Hematopoietic multipotent progenitor cell treated with erythropoietin and hydrocortisone succinate and interleukin-3 and kit ligand, for 17 days (in vitro differentiated cells): ENCODE data around the gene EEIG2.
"Not testable (repeated sequence)": the region's sequence is repeated elsewhere in the genome, so short reads cannot be mapped to it uniquely, and the experiment has no call there.

ENCODE experiments used
- DNase-seq: peaks from one replicate; pipeline ENCODE4 v3.0.0-alpha.2; 2015; ENCODE audit warnings: low spot score

Gene EEIG2

DNA sequence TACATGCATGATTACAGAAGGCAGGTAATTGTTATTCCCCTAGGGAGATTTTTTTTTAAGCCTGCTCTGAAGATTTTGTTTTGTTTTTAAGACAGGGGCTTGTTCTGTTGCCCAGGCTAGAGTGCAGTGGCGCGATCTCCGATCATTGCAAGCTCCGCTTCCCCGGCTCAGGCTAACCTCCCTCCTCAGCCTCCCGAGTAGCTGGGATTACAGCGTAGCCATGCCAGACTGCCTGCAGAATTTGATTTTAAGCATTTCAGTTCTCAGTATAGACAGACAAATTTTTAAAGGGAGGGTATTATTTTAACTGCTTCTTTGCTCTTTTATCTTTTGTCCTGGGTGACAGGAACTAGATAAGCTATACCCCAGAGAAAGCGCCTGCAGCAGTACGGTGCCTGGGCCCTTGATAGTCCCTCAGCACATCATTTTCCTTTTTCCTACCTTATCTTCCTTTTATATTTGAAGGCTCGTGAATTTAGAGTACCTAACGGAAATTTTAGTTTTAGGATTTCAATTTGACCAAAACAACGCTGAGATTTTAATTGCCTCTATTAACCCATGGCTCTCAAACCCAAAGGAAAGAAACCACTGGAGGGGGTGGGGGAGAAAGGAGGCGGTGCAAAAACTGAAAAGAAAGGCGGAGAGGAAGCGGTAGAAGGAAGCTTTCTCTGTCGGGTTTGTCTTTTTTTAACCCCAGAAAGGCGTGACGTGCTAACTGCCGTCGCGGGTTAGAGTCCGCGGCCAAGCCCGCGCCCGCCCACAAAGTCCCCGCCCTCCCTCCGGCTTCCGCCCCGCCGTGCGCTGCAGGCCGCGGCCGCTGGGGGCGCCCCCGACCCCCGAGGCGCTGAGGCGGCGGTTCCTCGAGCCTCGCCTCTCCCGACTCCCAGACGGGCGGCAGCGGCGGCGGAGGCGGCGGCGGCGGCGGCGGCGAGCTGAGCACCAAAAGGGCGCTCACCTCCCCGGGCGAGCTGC lies at the start of gene EEIG2:
TSS of gene EEIG2 (plus strand) at position 886 of the 972 bp plus-strand sequence. CDS start 329 bp downstream, outside the sequence.
- DNase-seq = peak; percentile 84

DNA sequence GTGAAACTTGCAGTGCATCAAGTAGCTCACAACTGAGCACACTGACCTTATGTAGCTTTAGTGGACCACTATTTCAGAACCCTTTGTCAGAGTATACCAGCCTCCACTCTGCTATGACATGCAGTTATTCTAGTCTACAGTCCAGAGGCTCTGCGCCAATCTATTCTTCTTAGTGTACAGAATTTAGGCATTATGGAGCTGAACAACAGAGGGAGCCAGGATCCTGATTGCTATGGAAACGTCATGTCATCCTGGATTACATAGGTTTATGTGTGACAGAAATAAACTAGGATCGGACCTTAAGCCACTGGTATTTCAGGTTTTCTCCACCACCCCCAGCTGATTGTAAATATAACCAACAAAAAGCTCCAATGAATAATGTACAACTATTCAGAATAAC lies 48.1 kb upstream of the EEIG2 start:
- DNase-seq = no peak

DNA sequence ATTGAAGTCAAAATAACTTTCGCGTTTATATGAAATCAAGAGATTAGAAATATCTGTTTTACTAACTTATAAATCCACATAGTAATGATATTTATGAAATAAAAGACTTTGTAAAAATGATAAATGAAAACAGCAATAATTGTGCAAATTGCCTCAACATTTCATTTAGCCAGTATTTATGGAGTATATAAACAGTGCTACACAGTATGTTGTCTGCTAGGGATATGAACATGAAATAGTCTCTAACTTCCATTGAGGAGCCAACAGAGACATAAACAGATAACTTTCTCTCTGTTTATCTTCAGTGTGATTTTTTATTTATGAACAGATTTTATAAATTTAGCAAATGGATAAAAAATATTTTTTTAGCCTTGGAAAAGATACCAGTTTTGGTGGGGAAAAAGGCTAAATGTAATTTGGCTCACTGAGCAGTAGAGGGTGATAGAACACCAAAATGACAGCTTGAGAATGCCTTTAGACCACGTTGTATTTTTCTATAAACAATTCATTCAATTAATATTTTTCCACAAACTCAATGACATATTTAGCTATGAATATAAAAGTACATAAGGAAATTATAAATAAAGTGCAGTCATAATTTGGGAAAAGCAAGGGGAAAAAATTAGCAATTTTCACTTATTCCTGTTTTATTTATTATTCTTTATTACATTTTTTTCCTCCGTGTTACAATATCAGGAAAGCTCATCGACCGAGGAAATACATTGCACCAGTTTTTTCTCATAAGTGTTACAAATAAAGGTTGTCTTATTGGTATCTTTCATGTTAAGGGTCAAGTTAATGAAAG lies 47.5 kb upstream of the EEIG2 start:
- peak; percentile 53 for DNase-seq

- no peak for DNase-seq
Observed at GRCh38 chr1:108513044-108513415, 46.9 kb upstream of the EEIG2 start.

DNA sequence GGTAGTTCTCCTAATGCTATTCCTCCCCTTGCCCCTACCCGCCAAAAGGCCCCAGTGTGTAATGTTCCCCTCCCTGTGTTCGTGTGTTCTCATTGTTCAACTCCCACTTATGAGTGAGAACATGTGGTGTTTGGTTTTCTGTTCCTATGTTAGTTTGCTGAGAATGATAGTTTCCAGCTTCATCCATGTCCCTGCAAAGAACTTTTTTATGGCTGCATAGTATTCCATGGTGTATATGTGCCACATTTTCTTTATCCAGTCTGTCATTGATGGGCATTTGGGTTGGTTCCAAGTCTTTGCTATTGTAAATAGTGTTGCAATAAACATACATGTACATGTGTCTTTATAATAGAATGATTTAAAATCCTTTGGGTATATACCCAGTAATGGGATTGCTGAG lies 46.0 kb upstream of the EEIG2 start:
- not testable (repeated sequence) for DNase-seq

GRCh38 chr1:108517301-108517897 lies 42.5 kb upstream of the EEIG2 start:
- not testable (repeated sequence) for DNase-seq

GRCh38 chr1:108521990-108522393 lies 37.9 kb upstream of the EEIG2 start:
- no peak for DNase-seq

GRCh38 chr1:108523829-108524228 lies 36.1 kb upstream of the EEIG2 start:
- no peak for DNase-seq

- DNase-seq = no peak
Observed at GRCh38 chr1:108524676-108525075, 35.2 kb upstream of the EEIG2 start.

DNA sequence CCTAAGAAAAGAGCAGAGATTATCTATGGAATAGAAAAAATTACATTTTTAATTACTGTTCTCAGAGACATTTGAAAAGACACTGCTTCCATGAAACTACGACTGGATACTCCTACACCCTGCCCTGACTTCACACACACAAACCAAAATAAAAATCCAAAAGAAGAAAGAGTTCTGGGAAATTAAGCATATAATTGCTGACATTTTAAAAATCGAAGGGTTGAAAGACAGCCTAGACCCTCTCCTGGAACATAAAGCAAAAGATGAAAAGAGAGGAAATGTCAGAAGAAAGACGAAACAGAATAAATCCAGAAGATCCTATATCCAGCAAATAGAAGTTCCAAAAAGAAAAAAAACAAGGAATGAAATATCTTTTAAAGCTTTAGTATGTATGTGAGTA lies 32.8 kb upstream of the EEIG2 start:
- no peak for DNase-seq

- DNase-seq = no peak
Observed at GRCh38 chr1:108527837-108528236, 32.1 kb upstream of the EEIG2 start.

- DNase-seq = no peak
Observed at GRCh38 chr1:108531444-108531843, 28.5 kb upstream of the EEIG2 start.

DNA sequence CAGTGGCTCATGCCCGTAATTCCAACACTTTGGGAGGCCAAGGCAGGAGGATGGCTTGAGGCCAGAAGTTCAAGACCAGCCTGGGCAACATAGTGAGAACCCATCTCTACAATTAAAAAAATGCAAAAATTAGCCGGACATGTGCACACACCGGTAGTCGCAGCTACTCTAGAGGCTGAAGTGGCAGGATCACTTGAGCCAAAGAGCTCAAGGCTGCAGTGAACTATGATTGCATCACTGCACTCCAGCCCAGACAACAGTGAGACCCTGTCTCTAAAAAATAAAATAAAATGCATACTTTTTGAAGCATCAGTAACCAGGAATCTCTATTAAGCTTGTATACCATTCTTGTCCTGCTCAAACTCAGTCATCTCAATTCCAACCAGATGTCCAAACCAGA lies 27.2 kb upstream of the EEIG2 start:
- DNase-seq = no peak

GRCh38 chr1:108533351-108534083 lies 26.4 kb upstream of the EEIG2 start:
- DNase-seq = no peak

DNA sequence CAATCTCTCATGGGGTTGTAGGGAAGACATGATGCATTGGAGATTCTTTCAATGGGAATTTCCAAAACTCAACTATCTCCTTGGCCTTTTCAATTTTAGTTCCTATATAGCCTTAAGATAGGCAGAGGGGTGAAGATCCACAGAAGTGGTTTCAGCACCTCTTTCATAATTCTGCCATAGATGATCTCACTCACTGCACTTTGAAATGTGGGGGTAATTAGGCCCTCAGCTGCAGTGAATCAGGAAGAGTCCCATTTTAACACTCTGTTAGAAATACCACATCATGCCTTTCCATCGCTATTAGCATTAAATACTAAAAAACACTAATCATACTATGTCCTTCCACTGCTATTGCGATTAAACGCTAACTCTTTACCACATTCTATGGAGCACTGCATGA lies 25.1 kb upstream of the EEIG2 start:
- no peak for DNase-seq

DNA sequence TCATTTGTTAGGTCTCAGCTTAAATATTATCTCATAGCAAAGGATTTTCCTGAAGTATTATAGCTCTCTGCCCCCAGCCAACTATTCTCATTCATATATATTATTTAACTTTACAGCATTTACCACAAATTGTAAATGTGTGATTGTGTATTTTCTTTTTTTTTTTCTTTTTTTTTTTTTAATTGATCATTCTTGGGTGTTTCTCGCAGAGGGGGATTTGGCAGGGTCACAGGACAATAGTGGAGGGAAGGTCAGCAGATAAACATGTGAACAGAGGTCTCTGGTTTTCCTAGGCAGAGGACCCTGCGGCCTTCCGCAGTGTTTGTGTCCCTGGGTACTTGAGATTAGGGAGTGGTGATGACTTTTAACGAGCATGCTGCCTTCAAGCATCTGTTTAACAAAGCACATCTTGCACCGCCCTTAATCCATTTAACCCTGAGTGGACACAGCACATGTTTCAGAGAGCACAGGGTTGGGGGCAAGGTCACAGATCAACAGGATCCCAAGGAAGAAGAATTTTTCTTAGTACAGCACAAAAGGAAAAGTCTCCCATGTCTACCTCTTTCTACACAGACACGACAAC lies 24.5 kb upstream of the EEIG2 start:
- not testable (repeated sequence) for DNase-seq

- DNase-seq = not testable (repeated sequence)
Observed at GRCh38 chr1:108536021-108536420, 23.9 kb upstream of the EEIG2 start.

DNA sequence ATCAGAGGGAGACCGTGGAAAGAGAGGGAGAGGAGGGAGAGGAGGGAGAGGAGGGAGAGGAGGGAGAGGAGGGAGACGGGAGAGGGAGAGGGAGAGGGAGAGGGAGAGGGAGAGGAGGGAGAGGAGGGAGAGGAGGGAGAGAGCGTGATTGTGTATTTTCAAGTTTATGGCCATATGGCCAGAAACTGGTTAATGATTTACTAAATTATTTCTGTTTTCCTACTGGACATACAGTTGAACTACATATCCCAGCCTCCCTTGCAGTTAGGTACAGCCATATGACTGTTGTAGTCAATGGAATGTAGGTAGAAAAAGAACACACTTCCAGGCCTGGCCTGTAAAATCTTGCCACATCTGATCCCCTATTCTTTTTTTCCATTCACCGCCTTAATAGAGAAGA lies 23.1 kb upstream of the EEIG2 start:
- not testable (repeated sequence) for DNase-seq

GRCh38 chr1:108537976-108538375 lies 21.9 kb upstream of the EEIG2 start:
- no peak for DNase-seq

DNA sequence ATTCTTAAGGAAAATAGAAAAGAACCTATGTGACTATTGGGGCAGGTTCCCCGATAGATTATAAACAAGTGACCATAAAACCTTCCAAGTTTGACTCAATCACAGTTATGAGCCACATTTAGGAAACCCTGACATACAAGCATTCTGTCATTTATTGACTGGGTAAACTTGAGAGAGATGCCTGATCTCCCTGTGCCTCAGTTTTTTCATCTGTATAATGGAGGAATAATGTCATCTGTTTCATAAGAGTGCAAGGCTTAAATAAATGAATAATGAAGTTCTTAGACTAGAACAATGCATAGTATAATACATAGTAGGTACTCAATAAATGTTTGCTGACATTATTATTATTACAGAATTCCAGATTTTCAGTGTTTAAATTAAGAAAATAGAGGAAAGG lies 18.9 kb upstream of the EEIG2 start:
- DNase-seq = no peak

- no peak for DNase-seq
Observed at GRCh38 chr1:108541861-108542260, 18.0 kb upstream of the EEIG2 start.
